Activated T-helper 2 cell treated with anti-CD3 and anti-CD28 coated beads, Interferon-gamma antibody, Interleukin-2, Interleukin-4, amounts not matched to agents 10 μg/mL and 5 μg/mL and 100 μg/mL, durations not matched to agents 14 hours and 24 hours and 36 hours (primary cell): Measurements from ENCODE around the gene FNBP1. TPM values are rescaled to one million over a fixed set of nuclear protein-coding genes. Genes with fewer than 3 reads are reported as not detected.

Source experiments
- DNase-seq: peaks from one replicate; pipeline ENCODE4 v3.0.0; 2021; ENCODE audit warnings: low spot score
- H3K27ac Mint-ChIP-seq: one replicate; pipeline ENCODE4 v1.8.0; 2021; ENCODE audit warnings: mixed read lengths
- H3K27me3 Mint-ChIP-seq: one replicate; pipeline ENCODE4 v1.8.0; 2021; ENCODE audit warnings: low read depth, mixed read lengths
- H3K36me3 Mint-ChIP-seq: one replicate; pipeline ENCODE4 v1.8.0; 2021; ENCODE audit warnings: low read depth, mixed read lengths
- H3K4me1 Mint-ChIP-seq: one replicate; pipeline ENCODE4 v1.8.0; 2021; ENCODE audit warnings: low read depth, mixed read lengths
- H3K4me3 Mint-ChIP-seq: one replicate; pipeline ENCODE4 v1.8.0; 2021; ENCODE audit warnings: low read depth, mild to moderate bottlenecking, moderate library complexity, mixed read lengths
- H3K9me3 Mint-ChIP-seq: one replicate; pipeline ENCODE4 v1.8.0; 2021; ENCODE audit warnings: mixed read lengths
- intact Hi-C: fragments of 100-400 bp; cut with micrococcal nuclease; formaldehyde crosslinking; loops from one replicate; pipeline ENCODE4 v1.15.1; 2023
- total RNA-seq: library from RNA; stranded (reverse); gene quantifications from 2 replicates; pipeline ENCODE4 v1.2.3, GENCODE V29; 2022

Gene FNBP1
- total RNA-seq, 1 donor from 2014 or later: 358 TPM

GRCh38 chr9:129841071-129841470, 201.9 kb downstream of the FNBP1 start:
- Mint-ChIP-seq H3K27ac (peak overlapping the region; percentile 30), H3K4me1 (peaks cover 46% of the 10 kb centered on the region), H3K9me3 (no peaks in the 10 kb centered on the region), H3K4me3 (no peak overlapping the region), H3K36me3 (peaks cover 25% of the 10 kb centered on the region), H3K27me3 (no peaks in the 10 kb centered on the region)
- intact Hi-C loops: no loop called here
- no peak for DNase-seq

- H3K27me3 Mint-ChIP-seq: no peaks in the 10 kb centered on the region
- DNase-seq: no peak
- H3K36me3 Mint-ChIP-seq: peaks cover 24% of the 10 kb centered on the region
- no peaks in the 10 kb centered on the region for H3K9me3 Mint-ChIP-seq
- H3K27ac Mint-ChIP-seq: peak overlapping the region; percentile 46
- peaks cover 42% of the 10 kb centered on the region for H3K4me1 Mint-ChIP-seq
- no peak overlapping the region for H3K4me3 Mint-ChIP-seq
- intact Hi-C loops: no loop called here
Observed at GRCh38 chr9:129840034-129840433, 203.0 kb downstream of the FNBP1 start.

- H3K4me3 Mint-ChIP-seq: peak overlapping the region; percentile 68
- intact Hi-C loops: loop anchor here (5.0 kb wide), 1 partner anchor 203 kb away; the partner anchor contains the start of gene FNBP1
Observed at GRCh38 chr9:129839324-129840023, 203.5 kb downstream of the FNBP1 start.

GRCh38 chr9:129838707-129839259, 204.2 kb downstream of the FNBP1 start:
- H3K4me3 Mint-ChIP-seq: peak overlapping the region; percentile 68
- H3K4me1 Mint-ChIP-seq: peaks cover 46% of the 10 kb centered on the region
- no peak for DNase-seq
- H3K27me3 Mint-ChIP-seq: no peaks in the 10 kb centered on the region
- intact Hi-C loops: loop anchor here (1.0 to 5.0 kb wide), 2 partner anchors 25 to 204 kb away; partner anchors contain the start of gene FNBP1
- peaks cover 35% of the 10 kb centered on the region for H3K36me3 Mint-ChIP-seq
- peak overlapping the region; percentile 95 for H3K27ac Mint-ChIP-seq
- H3K9me3 Mint-ChIP-seq: no peaks in the 10 kb centered on the region

More at GRCh38 chr9:129839324-129840023, 203.5 kb downstream of the FNBP1 start:
- Mint-ChIP-seq H3K27me3 (no peaks in the 10 kb centered on the region), H3K36me3 (peaks cover 28% of the 10 kb centered on the region), H3K9me3 (no peaks in the 10 kb centered on the region), H3K27ac (peak overlapping the region; percentile 95), H3K4me1 (peaks cover 39% of the 10 kb centered on the region)
- no peak for DNase-seq

Other genes starting within 250 kb of the FNBP1 start
- 23.9 and 25.2 TPM in 2 replicates for gene TOR1B, start 240.0 kb downstream of the FNBP1 start, total RNA-seq
- 52.5 and 55.8 TPM in 2 replicates for gene TOR1A, start 219.1 kb downstream of the FNBP1 start, total RNA-seq
- gene C9orf78, start 207.9 kb downstream of the FNBP1 start, total RNA-seq: 54.4 and 59.6 TPM in 2 replicates
- 45.6 and 52.3 TPM in 2 replicates for gene USP20, start 207.7 kb downstream of the FNBP1 start, total RNA-seq
- gene GPR107, start 10.7 kb upstream of the FNBP1 start, total RNA-seq: 22.3 and 23.7 TPM in 2 replicates
- gene NCS1, start 129.2 kb upstream of the FNBP1 start, total RNA-seq: 23.5 and 27.9 TPM in 2 replicates
- gene HMCN2, start 222.6 kb upstream of the FNBP1 start, total RNA-seq: not detected in 2 replicates